Measurements from ENCODE around the gene LTB4R2.

Gene LTB4R2

GRCh38 chr14:24309538-24310264, at the start of gene LTB4R2:
LTB4R2 (plus strand) TSS chr14:24310140; CDS start chr14:24310665, 525 bp downstream.
- DNase-seq, result no peak

- no peak for DNase-seq
Observed at GRCh38 chr14:24260780-24261157, 49.2 kb upstream of the LTB4R2 start.

GRCh38 chr14:24261256-24261968, 48.5 kb upstream of the LTB4R2 start:
- DNase-seq, result no peak

GRCh38 chr14:24261969-24262327, 48.0 kb upstream of the LTB4R2 start:
- DNase-seq, result no peak

GRCh38 chr14:24262821-24263733, 46.9 kb upstream of the LTB4R2 start, which contains the start of gene TGM1:
TGM1 (minus strand) TSS chr14:24263177; CDS start chr14:24262352, 825 bp downstream.
- no peak for DNase-seq

GRCh38 chr14:24263848-24264247, 46.1 kb upstream of the LTB4R2 start:
- DNase-seq, result no peak

GRCh38 chr14:24264298-24264697, 45.6 kb upstream of the LTB4R2 start:
- DNase-seq, result no peak

GRCh38 chr14:24266344-24267244, 43.3 kb upstream of the LTB4R2 start:
- DNase-seq, result no peak

- no peak for DNase-seq
Observed at GRCh38 chr14:24267516-24267915, 42.4 kb upstream of the LTB4R2 start.

GRCh38 chr14:24268225-24268624, 41.7 kb upstream of the LTB4R2 start:
- DNase-seq, result no peak

- no peak for DNase-seq
Observed at GRCh38 chr14:24269368-24269767, 40.6 kb upstream of the LTB4R2 start.

GRCh38 chr14:24269910-24270536, 39.9 kb upstream of the LTB4R2 start:
- no peak for DNase-seq

GRCh38 chr14:24270537-24271133, 39.3 kb upstream of the LTB4R2 start:
- no peak for DNase-seq

- peak; percentile 81 for DNase-seq
Observed at GRCh38 chr14:24271134-24271833, 38.7 kb upstream of the LTB4R2 start, which contains the start of gene RABGGTA. RABGGTA (minus strand) TSS chr14:24271597; CDS start chr14:24271115, 482 bp downstream.

GRCh38 chr14:24271834-24272263, 38.1 kb upstream of the LTB4R2 start:
- no peak for DNase-seq

GRCh38 chr14:24272467-24272866, 37.5 kb upstream of the LTB4R2 start:
- no peak for DNase-seq

- no peak for DNase-seq
Observed at GRCh38 chr14:24273422-24273998, 36.4 kb upstream of the LTB4R2 start.

GRCh38 chr14:24274101-24274543, 35.8 kb upstream of the LTB4R2 start:
- no peak for DNase-seq

- DNase-seq, result no peak
Observed at GRCh38 chr14:24277071-24277470, 32.9 kb upstream of the LTB4R2 start.
